Smooth muscle cell of the brain vasculature (primary cell): ENCODE results near the gene CA10.

Source experiments
- DNase-seq: peaks from one replicate; pipeline ENCODE4 v3.0.0-alpha.2; 2012; ENCODE audit warnings: low read depth, low spot score

Gene CA10

GRCh38 chr17:52158450-52159042 lies at the start of gene CA10:
TSS of gene CA10 (minus strand) at chr17:52158714.
- DNase-seq = no peak

- no peak for DNase-seq
Observed at GRCh38 chr17:52207796-52208195, 49.3 kb upstream of the CA10 start.

- DNase-seq = no peak
Observed at GRCh38 chr17:52202520-52203080, 44.1 kb upstream of the CA10 start.

- DNase-seq = no peak
Observed at GRCh38 chr17:52201767-52202519, 43.4 kb upstream of the CA10 start.

GRCh38 chr17:52191491-52191890 lies 33.0 kb upstream of the CA10 start:
- DNase-seq = no peak

GRCh38 chr17:52181782-52182181 lies 23.3 kb upstream of the CA10 start:
- no peak for DNase-seq

GRCh38 chr17:52178012-52178411 lies 19.5 kb upstream of the CA10 start:
- no peak for DNase-seq

- DNase-seq = no peak
Observed at GRCh38 chr17:52170963-52171572, 12.6 kb upstream of the CA10 start.

- no peak for DNase-seq
Observed at GRCh38 chr17:52160136-52160567, 1.6 kb upstream of the CA10 start.

- no peak for DNase-seq
Observed at GRCh38 chr17:52159246-52160135, 977 bp upstream of the CA10 start.

- no peak for DNase-seq
Observed at GRCh38 chr17:52157603-52158449, 688 bp downstream of the CA10 start.

GRCh38 chr17:52156576-52157570 lies 1.6 kb downstream of the CA10 start:
- DNase-seq = no peak

- DNase-seq = no peak
Observed at GRCh38 chr17:52155301-52155700, 3.2 kb downstream of the CA10 start.

- DNase-seq = no peak
Observed at GRCh38 chr17:52154466-52154865, 4.0 kb downstream of the CA10 start.

- no peak for DNase-seq
Observed at GRCh38 chr17:52150935-52151334, 7.6 kb downstream of the CA10 start.

- DNase-seq = no peak
Observed at GRCh38 chr17:52149626-52150025, 8.9 kb downstream of the CA10 start.

GRCh38 chr17:52148969-52149351 lies 9.6 kb downstream of the CA10 start:
- DNase-seq = no peak

- DNase-seq = no peak
Observed at GRCh38 chr17:52148288-52148968, 10.1 kb downstream of the CA10 start.

GRCh38 chr17:52147872-52148271 lies 10.6 kb downstream of the CA10 start:
- no peak for DNase-seq
